ENCODE data around the gene TFDP2. TPM values are rescaled to one million over a fixed set of nuclear protein-coding genes. Genes with fewer than 3 reads are reported as not detected.

Gene TFDP2
- total RNA-seq, 6 experiments from 2014 or later = 17.9 to 30.9 (median 24.1) TPM

DNA sequence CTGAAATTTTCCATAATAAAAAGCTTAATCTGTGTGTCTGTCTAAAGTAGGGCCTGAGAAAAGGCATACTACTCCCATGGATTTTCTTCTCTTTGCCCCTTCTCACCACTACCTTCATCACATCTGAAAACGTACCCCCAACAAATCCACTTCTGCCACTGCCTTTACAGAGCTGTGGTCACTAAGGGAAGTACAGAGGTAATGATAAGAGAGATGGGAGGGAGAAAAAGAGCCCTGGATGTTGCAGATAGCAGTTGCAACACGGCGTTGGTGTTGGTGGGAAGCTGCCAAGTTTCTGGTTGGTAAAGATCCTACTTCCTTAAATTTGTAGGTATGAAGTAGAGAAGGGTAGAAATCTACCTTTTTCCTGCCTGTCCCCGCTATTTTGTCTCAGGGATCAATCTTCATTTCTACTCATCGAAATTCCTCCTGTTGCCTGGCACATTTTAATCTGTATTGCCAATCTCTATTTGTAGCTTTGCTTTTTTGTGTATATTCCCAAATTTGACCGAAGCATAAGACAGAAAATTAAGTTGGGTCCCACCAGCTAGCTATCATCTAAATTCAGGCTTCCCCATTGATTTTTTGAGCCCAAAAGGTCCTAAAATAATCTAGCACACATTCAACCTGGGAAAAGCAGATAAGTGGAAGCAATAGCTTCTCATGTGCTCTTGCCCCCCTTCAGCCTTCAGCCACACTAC, 102.9 kb downstream of the TFDP2 start:
- H3K4me1 ChIP-seq = no peaks in the 10 kb centered on the region
- H3K27me3 ChIP-seq = no peaks in the 10 kb centered on the region
- H3K27ac ChIP-seq = no peak overlapping the region
- H3K9me3 ChIP-seq = no peaks in the 10 kb centered on the region
- TF ChIP-seq, protein P1, sequence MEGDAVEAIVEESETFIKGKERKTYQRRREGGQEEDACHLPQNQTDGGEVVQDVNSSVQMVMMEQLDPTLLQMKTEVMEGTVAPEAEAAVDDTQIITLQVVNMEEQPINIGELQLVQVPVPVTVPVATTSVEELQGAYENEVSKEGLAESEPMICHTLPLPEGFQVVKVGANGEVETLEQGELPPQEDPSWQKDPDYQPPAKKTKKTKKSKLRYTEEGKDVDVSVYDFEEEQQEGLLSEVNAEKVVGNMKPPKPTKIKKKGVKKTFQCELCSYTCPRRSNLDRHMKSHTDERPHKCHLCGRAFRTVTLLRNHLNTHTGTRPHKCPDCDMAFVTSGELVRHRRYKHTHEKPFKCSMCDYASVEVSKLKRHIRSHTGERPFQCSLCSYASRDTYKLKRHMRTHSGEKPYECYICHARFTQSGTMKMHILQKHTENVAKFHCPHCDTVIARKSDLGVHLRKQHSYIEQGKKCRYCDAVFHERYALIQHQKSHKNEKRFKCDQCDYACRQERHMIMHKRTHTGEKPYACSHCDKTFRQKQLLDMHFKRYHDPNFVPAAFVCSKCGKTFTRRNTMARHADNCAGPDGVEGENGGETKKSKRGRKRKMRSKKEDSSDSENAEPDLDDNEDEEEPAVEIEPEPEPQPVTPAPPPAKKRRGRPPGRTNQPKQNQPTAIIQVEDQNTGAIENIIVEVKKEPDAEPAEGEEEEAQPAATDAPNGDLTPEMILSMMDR (IDR thresholded peaks at IDR 0.05) = peak in 1 of 4 donors; percentile 14
- TF ChIP-seq POLR2A (IDR thresholded peaks at IDR 0.05) = no peak
- intact Hi-C loops (cut with DNase I) = no loop called here
- WGBS (ENCODE audit: insufficient coverage, low coverage, low lambda C conversion rate, missing lambda C conversion rate) = 46% methylated on average over 6 of the region's 6 CpGs
- no peak overlapping the region for H3K4me3 ChIP-seq
- ATAC-seq = peak; percentile 34 to 95 (median 66)
- H3K36me3 ChIP-seq = no peaks in the 10 kb centered on the region
- no peak for DNase-seq

DNA sequence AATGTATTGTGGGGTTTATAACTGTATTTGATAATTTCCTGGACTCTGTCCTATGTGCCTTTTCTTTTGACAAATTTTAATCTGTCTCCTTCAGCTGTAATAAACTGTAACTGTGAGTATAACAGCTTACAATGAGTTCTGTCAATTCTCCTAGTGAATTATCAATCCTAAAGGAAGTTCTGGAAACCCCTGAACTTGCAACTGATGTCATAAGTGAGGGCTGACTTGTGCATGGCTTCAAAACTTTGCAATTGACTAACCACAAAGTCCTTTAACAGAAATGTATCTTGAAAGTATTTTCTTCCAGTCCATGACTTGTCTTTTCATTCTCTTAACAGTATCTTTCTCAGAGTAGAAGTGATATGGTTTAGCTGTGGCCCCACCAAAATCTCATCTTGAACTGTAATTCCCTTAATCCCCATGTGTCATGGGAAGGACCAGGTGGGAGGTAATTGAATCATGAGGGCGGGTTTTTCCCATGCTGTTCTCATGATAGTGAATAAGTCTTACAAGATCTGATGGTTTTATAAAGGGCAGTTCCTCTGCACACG, 108.3 kb downstream of the TFDP2 start:
- no peak for DNase-seq

DNA sequence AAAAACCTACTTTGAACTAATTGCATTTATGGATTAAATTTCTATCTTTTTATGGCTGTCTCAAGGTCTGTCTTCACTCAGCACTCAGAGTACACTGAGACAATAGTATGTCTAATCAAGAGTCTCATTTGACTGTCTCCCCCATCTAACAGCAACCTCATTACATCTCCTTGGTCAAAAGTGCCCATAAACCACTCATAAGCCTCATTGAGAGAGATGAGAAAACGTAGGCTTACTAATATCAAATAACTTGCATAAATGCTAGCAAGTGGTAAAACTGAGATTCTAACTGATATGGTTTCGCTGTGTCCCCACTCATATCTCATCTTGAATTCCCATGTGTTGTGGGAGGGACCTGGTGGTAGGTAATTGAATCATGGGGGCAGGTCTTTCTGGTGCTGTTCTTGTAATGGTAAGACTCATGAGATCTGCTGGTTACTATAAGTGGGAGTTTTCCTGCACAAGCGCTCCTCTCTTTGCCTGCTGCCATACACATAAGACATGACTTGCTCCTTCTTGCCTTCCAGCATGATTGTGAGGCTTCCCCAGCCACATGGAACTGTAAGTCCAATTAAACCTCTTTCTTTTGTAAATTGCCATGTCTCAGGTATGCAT, 113.9 kb downstream of the TFDP2 start:
- no peaks in the 10 kb centered on the region for H3K4me1 ChIP-seq
- intact Hi-C loops (cut with DNase I) = no loop called here
- no peak overlapping the region for H3K27ac ChIP-seq
- no peak overlapping the region for H3K4me3 ChIP-seq
- no peaks in the 10 kb centered on the region for H3K27me3 ChIP-seq
- no peaks in the 10 kb centered on the region for H3K36me3 ChIP-seq
- no peak for DNase-seq
- TF ChIP-seq, protein P1 (IDR thresholded peaks at IDR 0.05) = no peak
- TF ChIP-seq POLR2A (IDR thresholded peaks at IDR 0.05) = no peak
- ATAC-seq = no peak
- H3K9me3 ChIP-seq = no peaks in the 10 kb centered on the region
- 100% methylated on average over 3 of the region's 3 CpGs for WGBS (ENCODE audit: insufficient coverage, low coverage, low lambda C conversion rate, missing lambda C conversion rate)

More for the DNA sequence above, 108.3 kb downstream of the TFDP2 start:
- Histone ChIP-seq H3K4me1 (no peaks in the 10 kb centered on the region), H3K9me3 (no peaks in the 10 kb centered on the region), H3K27me3 (no peaks in the 10 kb centered on the region), H3K36me3 (no peaks in the 10 kb centered on the region), H3K27ac (no peak overlapping the region), H3K4me3 (no peak overlapping the region)
- ATAC-seq = no peak
- intact Hi-C loops (cut with DNase I) = no loop called here
- TF ChIP-seq, protein P1 (IDR thresholded peaks at IDR 0.05) = no peak
- no peak for TF ChIP-seq POLR2A (IDR thresholded peaks at IDR 0.05)
- whole genome bisulfite sequencing (ENCODE audit: insufficient coverage, low coverage, low lambda C conversion rate, missing lambda C conversion rate) = 94% methylated on average over 2 of the region's 2 CpGs

DNA sequence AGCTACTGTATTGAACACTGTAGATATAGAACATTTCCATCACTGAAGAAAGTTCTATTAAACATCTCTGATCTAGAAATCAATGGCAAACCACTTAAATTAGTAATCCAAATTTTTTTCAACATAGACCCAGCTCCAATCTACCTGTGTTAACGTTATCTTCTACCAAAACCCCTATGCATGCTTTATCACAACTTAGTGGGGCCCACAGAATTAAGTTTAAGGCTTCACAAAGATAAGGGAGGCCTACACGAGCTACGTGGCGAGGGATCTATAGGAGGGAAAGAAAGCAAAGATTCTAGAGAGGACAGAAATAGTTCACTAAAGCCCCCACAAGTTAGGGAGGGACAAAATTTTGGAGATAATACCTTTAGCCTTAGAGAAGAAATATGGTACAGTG, 116.1 kb downstream of the TFDP2 start:
- H3K9me3 ChIP-seq = no peaks in the 10 kb centered on the region
- H3K27me3 ChIP-seq = no peaks in the 10 kb centered on the region
- no peak for DNase-seq
- intact Hi-C loops (cut with DNase I) = no loop called here
- 93% methylated on average over 4 of the region's 4 CpGs for WGBS (ENCODE audit: insufficient coverage, low coverage, low lambda C conversion rate, missing lambda C conversion rate)
- no peak for ATAC-seq
- H3K36me3 ChIP-seq = no peaks in the 10 kb centered on the region
- H3K4me1 ChIP-seq = no peaks in the 10 kb centered on the region
- TF ChIP-seq POLR2A (IDR thresholded peaks at IDR 0.05) = no peak
- TF ChIP-seq, protein P1 (IDR thresholded peaks at IDR 0.05) = no peak
- H3K4me3 ChIP-seq = no peak overlapping the region
- H3K27ac ChIP-seq = no peak overlapping the region
